Measurements from ENCODE around the gene NOP16. TPM values are rescaled to one million over a fixed set of nuclear protein-coding genes. Genes with fewer than 3 reads are reported as not detected.
A peak's percentile ranks its signal among the peaks of the same experiment; 100 is the strongest.

The NOP16 gene
- total and polyA plus RNA-seq, 2 of the 13 experiments (the other 11 are each of a cell fraction or from before 2014, with no cell fraction given) = 43.3 to 48.4 TPM

- TF ChIP-seq SKI (IDR thresholded peaks at IDR 0.05; ENCODE audit: partially characterized antibody) (peak; percentile 83), HINFP (CRISPR knock-in tag; IDR thresholded peaks at IDR 0.05; ENCODE audit: low read depth) (peak; percentile 89; the same call in 1 of the 2 replicates), ETS1 (CRISPR knock-in tag; IDR thresholded peaks at IDR 0.05) (no peak), FOXM1 (CRISPR knock-in tag; IDR thresholded peaks at IDR 0.05) (no peak), ZBTB3 (CRISPR knock-in tag; IDR thresholded peaks at IDR 0.05; ENCODE audit: borderline replicate concordance, low read depth) (0 out of 2 replicates have a peak, but pooled peaks have one; percentile 34), ZNF441 (CRISPR knock-in tag; IDR thresholded peaks at IDR 0.05; ENCODE audit: borderline replicate concordance) (peak; percentile 67; the same call in 1 of the 2 replicates), ARHGAP35 (CRISPR knock-in tag; IDR thresholded peaks at IDR 0.05; ENCODE audit: borderline replicate concordance) (no peak), ZMYM3 (CRISPR knock-in tag; IDR thresholded peaks at IDR 0.05) (peak; percentile 70), ZNF792 (CRISPR knock-in tag; IDR thresholded peaks at IDR 0.05) (peak; percentile 72), ZNF746 (CRISPR knock-in tag; IDR thresholded peaks at IDR 0.05) (peak; percentile 82; the same call in 1 of the 2 replicates), ZNF556 (CRISPR knock-in tag; IDR thresholded peaks at IDR 0.05; ENCODE audit: borderline replicate concordance) (peak; percentile 58; the same call in 1 of the 2 replicates)
Measured at GRCh38 chr5:176415952-176416924, 27.8 kb upstream of the NOP16 start, which contains the start of gene CLTB (continued).
